ENCODE results near the gene PDGFC.

Gene PDGFC, protein sequence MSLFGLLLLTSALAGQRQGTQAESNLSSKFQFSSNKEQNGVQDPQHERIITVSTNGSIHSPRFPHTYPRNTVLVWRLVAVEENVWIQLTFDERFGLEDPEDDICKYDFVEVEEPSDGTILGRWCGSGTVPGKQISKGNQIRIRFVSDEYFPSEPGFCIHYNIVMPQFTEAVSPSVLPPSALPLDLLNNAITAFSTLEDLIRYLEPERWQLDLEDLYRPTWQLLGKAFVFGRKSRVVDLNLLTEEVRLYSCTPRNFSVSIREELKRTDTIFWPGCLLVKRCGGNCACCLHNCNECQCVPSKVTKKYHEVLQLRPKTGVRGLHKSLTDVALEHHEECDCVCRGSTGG

DNA sequence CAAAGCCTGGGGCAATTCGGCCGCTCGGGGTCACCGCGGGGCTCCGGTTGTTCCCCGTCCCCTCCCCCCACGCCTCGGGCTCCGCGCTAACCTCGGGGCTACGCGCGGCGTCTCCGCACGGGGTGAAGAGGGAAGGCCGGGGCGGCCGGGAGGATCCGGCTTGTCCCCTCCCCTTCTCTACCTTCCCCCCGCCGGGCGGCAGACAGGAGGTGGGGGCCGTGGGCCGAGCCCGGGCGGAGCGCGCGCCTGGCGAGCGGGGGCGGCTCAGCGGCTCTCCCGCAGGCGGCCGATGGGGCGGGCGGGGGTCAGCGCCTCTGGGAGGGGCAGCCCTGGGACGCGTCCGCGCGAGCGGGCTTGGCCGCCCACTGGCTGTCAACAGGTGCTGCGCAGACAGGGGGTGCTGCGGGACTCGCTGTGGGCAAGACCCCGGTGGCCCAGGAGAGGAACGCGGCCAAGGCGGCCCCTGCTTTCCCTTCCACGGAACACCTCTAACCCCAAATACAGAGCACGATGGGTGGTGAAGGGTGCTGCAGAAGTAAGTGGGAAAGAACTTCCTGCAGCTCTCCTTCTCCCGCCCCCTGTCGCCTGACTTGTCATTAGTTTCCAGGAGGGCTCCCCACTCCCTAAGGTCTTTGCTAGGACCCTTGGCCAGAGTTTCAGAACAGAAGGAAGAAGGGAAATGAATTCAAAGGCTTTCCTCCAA, at the start of gene PDGFC:
TSS of gene PDGFC (minus strand) at position 124 of the 703 bp plus-strand sequence. CDS start 896 bp downstream, outside the sequence.
- peak; percentile 34 for DNase-seq

DNA sequence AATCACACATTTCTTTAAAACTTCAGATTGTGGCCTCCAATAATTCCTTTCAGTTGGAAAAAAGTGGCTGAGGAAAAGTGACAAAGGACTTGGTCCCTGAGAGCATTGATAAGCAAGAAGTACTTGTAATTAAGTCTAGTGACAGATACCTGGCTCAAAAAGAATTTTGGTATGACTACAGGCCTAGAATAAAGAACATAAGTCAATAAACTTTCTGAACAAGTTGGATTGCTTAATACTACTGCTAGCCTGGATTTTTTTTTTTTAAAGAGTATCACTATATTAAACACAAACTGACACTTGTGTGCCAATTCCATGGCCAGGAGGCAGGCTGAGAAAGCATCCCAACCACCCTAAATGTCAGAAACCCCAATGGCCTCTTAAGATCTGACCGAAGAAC, 49.3 kb upstream of the PDGFC start:
- DNase-seq: no peak

DNA sequence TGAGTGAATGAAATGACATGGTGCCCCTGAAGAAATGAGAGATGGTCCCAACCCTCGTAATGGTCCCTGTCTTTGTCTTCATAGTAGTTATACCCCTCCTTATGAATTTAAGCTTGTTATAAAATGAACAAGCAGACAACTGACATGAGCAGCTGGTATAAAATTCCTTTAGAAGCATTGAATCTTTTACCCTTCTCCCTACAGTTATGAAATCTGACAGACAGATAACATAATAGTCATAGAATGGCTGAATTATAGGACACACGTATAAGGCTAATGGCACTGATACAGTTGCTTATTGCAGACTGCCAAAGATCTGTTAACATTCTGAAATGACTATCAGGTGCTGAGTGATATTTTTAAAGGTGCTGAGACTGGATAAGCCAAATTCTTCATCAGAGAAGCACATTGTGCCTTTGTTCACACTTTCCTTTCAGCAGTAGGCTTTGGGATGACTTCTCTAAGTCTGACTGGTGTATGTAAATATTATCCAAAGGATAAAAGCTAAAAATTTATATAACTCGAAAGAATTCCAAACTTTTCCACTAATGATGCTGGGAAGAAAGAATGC, 47.4 kb upstream of the PDGFC start:
- no peak for DNase-seq

DNA sequence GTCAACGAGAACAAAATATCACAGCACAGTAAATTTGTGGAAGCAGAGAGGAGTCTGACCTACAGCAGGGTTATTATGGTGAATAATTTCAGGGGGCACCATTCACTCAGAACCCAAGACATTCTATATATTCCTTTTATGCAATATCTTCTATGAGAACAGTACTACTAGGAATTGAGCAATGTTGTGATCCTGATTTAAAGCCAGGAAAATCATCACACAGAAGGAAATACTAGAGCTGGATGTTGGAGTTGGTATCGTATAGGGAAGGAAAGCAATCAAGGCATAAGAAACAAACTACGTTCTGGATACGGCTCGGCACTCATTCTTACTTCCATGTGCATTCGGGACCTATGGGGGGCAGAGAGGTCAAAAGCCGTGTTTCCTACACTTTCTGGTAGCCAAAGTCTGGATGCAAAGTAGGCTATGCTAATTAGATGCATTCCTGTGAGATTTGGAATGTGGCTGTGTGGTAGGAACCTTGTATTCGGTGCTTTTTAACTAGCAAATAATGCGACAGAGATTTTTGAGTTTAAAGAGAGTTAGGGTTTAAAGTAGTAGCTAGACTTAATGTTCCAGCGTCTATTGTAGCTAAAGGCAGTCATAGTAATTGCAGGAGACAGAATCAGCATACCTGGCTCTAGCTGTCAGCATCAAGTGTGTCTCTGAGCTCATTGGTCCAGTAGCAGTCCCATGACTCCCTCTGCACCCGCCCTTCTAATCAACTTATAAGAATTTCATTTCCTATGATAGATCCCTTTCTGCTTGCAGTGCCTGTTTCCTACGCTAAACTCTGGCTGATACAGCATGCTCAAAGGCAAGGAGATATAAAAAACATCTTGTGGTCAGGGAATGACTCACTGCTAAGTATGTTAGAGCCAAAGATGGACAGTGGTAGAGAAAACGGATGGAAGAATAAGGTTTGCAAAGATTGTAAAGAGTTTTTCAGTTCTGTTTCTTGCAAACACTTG, 43.3 kb upstream of the PDGFC start:
- no peak for DNase-seq

DNA sequence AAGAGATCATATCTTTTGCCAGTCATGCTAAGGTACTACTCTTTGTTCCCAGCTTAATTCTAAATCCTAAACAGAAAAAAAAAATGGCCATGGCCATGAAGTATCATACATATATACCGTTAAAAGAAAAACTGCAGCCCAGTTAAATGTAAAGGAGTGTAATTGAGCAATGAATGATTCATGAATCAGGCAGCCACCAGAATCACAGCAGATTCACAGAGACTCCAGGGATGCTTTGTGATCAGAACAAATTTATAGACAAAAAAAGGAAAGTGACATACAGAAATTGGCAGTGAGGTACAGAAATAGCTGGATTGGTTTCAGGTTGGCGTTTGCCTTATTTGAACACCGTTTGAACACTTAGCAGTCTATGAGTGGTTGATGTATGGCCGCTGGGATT, 42.1 kb upstream of the PDGFC start:
- no peak for DNase-seq

DNA sequence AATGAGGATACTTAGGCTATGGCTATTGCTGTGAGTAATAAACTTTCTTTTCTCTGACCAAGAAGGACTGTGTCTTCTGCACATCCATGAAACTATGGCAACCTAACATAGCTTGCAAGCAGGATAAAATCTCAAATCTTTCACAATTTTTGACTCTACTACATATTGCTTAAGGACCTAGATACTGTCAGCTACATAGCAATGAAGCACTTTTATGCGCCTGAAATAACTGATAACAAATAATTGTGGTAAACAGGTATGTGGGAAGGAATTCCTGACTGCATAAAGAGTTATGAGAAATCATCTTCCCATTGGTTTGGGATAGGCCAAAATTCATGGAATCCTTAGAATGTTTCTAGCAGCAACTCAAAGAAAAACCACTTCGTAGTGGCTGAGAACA, 41.2 kb upstream of the PDGFC start:
- no peak for DNase-seq

DNA sequence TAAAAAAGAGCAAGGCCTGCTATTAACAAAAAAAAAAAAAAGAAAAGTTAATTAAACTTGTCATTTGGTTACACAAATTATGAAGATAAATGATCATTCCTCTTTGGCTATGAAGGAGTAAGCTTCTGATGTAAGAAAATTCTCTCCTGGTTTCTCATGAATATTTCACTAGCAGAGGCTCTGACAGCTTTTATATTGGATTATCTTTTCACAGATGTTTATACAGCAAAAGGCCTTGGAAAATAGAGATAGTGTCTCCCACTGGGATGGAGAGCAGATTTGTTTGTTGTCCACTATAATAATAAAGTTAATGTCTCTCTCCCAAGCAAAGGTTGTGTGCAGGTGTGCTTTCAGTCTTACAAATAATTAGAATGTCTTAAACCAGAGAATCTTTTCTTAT, 40.7 kb upstream of the PDGFC start:
- DNase-seq: no peak

DNA sequence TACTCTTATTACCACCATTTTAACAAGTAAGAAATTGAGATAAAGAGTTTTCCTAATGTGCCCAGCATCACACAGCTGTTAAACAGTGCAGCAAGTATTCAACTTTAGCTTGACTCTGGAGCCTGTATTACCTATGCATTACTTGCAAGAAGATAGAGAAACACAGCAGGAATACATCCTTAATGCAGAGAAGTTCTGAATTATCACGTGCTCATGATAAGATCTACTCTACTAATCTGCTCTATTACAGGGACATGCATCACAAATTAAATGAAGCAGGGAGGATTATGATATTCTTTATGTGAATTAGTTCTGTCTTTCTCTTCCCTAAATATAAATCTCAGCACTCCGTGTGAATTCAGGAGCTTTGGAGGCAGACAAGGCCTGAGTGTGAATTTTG, 39.0 kb upstream of the PDGFC start:
- DNase-seq: no peak

DNA sequence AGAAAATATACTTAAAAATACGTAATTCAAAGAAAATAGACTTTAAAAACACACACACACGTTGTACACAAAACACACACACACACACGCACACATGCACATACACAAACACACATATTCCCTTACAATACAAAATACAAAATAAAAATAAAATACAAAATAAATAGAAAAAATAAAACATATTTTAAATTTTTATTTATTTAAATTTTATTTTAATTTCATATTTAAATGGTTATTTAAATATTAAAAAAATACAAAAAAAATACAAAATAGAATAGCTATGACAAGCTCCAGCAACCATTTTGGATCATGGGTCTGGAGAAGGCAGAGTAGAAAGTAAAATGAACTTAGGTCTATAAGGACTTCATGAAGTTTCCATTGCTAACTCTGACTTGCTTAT, 34.2 kb upstream of the PDGFC start:
- no peak for DNase-seq

DNA sequence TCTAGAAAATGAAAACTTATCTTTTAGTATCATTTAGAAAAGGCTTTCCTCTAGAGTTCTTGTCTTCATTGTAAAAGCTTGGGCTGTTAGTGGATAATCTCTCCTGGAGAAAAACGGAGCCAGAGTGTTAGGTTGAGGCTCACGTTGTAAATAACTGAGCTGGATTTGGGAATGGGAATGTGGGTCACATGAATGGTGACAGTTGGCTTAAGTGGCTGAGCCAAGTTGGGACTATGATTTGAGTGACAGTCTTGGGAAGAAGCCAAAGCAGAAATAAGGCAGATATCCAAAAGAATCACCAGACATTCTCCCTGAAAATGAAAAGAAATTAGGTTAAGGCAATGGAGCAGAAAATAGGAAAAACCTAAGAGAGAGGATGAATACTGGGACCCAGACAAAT, 33.6 kb upstream of the PDGFC start:
- no peak for DNase-seq

DNA sequence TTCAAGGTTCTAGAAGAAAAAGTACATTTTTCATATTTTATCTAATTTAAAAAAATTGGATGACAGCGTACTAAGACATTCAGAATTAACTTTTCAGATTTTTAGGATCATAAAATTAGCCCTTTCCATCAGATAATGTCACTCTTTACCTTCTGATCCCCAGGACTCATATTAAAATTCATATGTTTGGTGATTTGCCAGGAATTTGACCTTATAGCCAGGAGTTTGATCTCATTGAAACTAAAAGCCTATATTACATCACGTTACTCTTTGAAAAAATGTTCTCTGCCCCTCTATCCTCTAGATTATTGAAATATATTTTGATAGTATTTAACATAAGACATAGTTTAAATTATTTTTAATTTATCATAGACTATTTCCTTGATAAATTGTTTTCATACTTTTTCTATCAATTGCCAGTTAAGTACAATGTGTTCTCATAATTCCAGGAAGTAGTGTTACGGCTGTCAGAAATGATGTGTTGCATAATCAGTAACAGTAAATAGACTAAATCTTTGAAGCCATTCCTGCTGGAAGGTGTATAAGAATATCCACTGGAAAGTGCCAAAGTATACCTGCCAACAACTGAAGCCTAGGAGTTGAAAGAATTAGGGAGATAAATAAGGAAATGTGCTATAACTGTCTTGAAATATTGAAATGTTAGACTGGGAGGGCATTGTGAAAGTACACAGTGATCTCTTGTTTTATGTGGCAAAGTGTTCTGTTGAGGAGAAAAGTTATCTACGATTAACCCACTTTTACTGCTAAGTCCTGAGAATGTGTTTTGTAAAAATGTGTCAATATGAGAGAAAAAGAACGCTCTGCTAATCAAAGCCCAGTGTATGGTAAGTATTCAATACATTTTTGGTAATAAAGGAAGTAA, 32.9 kb upstream of the PDGFC start:
- no peak for DNase-seq

DNA sequence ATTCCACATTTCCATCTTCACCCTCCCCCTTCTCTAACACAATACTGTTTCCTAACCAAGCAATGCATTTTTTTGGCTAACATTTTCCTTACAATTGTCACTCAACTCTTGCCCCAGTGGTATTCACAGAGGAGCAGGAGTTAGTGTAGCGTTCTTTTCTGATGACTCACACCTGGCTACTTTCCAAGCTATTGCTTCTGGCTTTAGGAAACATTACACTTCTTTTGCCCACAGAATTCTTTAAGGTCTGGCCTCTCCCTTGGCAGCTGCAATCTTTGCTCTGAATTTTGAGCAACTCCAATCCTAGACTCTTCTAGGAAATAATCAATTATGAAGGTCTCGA, 27.5 kb upstream of the PDGFC start:
- DNase-seq: peak; percentile 60

DNA sequence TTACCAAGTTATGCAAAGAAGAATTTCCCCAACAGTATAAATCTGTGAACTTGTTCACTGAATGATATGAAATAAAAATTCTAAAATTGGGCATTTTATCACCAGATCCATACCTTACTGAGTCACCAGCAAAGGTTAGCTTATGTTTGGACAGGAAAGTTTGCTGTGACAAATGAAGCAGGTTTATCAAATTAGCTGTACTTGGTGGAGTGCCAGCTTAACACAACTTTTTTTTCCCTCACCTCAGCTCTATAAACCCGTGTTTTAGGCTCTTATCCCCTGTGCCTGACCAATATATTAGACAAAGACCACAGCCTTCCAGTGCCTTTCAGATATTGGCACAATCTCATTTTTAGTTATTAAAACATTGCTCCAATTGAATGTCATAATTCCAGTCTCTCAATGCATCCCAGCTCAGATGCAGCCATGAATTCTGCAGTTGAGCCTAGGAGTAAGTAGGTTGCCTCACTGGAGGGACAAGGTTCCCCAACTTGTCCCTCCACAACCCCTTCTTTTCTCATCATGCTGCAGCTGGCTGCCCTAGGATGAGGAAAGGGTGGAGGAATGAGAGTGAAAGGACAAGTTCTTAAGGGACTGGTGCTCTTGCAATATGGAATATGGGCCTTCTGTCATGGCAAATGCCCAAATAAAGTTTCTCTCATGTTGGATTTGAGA, 27.0 kb upstream of the PDGFC start:
- DNase-seq: no peak

DNA sequence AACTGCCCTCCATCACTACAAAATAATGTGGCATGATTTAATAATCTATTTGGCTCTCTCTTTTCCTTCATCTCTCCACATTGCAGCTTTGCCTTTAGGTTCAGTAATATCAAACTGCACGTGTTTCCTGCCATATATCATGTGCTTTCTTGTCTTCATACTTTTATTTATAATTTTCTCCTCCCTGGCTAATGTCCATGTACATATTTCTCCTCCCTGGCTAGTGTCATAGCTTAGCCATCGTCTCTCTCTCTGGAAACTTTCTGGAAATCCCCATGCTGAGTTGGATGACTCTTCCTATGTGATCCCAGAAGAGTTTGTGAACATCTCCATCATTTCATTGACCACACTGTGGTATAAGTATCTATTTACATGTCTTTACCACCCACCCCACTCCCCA, 21.3 kb upstream of the PDGFC start:
- DNase-seq: no peak

DNA sequence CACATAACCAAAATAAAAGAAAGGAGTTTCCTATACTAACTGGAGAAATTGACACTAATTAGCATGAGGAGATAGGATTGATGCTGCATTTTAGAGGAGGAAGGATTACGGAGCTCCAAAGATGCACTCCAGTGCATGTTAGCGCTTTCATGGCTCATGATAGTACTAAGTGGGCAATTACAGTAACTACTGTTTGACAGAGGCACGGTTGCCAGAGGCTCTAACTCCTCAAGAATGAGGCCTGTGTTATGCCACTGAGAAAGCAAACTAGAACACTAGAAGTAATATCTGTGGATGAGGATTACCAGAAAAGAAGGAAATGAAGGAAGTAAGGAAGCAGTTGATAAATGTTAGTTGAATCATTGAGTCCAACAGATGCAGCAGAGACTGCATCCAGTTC, 19.6 kb upstream of the PDGFC start:
- DNase-seq: no peak

DNA sequence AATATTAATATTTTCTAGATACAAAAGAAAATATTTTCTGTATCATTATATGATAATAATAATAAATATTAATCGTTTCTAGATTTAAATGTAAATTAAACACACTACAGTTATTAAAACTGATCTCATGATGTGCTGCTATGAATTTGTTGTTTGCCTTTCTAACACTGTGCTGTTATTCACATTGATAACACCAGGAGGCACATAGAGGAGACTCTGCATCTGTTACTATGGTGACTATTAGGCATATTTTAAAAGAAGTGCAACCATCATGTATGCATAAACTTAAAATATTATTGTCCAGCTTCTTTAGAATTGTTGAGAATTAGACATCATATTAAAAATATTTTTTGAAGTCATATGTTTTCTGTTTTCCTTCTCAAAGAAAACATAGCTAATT, 11.8 kb upstream of the PDGFC start:
- DNase-seq: no peak

DNA sequence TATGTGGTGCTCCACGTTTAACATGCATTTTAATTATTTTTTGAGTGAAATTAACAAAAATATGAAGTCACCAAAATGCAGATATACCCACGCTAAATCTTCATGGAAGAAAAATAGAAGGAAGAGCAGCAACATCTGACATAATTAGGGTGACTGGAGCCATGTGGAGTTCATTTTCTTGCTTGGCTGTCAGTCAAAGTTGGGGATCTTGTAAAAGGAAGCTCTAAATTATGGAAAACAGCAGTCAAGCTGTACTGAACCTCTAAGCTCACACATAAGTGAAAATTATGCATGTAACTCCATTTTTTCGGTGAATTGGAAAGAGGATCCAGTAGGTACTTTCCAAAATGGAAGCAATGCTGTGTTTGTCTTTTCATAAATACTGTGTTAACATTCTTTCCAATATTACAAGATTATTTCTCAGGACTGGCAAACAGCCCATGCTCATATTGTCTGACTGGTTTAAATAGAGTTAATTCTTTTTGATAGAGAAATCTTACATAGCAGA, 9.7 kb upstream of the PDGFC start:
- DNase-seq: no peak

DNA sequence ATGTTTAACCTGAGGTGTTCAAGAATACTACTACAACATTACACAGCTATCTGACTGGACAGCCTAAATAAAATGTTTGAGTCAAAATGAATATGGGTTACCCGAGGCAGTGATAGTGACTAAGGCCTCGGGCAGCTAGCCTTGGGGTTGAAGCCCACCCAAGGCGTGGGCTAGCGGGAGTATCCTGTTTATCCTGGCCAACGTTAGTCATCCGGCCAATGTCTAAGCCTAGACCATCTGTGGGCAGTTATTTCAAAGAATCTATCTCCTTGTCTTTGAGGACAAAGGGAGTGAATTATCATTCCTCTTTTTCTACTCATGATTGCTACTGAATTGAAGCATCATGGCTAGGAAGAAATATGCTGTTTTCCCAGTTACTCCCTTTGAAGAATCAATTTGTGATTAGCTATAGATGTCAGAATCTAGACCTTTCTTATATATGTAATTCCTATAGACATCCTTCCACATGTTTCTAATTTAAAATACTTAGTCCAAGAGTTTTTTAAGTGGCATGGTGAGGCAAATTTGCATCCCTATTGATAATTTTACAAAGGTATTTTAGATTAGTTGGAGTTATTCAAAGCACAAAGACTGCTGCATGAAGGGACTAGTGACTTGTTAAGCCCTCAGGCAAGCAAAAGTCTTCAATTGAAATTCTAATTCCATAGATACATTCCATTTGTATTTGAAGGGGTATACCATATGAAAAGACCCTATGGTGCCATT, 6.0 kb upstream of the PDGFC start:
- DNase-seq: peak; percentile 39

DNA sequence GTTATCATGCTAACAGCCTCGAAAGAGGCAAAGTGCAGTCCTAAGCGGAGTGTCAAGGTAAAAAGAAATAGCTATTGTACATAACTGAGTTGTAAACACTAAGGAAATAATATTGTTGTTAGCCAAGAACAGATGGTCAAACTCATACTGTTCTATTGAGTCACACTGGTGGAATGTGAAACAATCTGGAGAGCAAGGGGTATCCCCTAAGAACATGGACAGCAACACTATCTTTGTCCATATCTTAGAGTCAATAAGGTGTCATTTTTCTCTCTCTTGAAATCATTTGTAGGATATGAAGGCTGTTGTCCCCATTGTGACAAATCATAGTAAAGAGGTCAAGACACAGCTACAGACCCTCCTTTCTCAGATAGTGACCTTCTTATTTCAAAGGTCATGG, 4.5 kb upstream of the PDGFC start:
- DNase-seq: no peak

DNA sequence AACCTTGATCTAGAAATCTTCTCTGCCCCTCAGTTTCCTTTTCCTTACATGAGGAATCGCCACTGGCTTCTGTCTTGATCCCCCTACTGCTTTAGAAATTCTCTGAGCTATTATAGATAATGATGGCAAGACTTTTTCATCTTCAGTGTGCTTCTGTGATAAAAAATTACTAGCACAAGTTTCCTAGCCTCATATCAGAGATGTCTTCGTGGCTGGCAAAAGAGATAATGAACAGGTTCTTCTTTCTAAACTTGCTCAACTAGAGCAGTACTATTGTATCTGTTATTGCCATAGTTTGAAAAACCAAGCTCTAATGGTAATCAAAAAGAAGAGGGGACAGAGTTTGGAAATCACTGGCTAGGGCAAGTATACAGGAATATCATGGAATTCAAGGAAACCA, 4.1 kb upstream of the PDGFC start:
- DNase-seq: no peak

DNA sequence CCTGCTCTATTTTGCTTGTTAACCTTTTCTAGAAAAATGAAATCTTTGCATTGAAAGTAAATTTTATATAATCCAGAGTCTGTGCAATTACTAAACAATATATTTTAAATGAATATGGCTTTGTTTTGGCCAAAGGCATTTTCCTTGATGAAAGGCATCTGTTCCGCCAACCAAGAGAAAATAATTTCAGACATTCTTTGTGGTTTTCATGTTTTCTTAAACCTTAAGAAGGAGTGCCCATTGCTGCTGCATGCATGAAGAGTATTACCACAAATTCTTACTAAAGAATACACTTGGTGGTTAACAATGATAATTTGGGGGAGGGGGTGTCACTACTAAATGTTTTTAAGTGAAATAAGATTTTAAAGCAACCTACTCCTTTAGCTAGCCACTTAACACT, 2.7 kb upstream of the PDGFC start:
- DNase-seq: no peak

All from T1000 (cell line).